ENCODE results near the gene HPGDS. TPM values are rescaled to one million over a fixed set of nuclear protein-coding genes. Genes with fewer than 3 reads are reported as not detected.
A peak's percentile ranks its signal among the peaks of the same experiment; 100 is the strongest.

Gene HPGDS
- total RNA-seq, 2 donors from 2014 or later: not detected

DNA sequence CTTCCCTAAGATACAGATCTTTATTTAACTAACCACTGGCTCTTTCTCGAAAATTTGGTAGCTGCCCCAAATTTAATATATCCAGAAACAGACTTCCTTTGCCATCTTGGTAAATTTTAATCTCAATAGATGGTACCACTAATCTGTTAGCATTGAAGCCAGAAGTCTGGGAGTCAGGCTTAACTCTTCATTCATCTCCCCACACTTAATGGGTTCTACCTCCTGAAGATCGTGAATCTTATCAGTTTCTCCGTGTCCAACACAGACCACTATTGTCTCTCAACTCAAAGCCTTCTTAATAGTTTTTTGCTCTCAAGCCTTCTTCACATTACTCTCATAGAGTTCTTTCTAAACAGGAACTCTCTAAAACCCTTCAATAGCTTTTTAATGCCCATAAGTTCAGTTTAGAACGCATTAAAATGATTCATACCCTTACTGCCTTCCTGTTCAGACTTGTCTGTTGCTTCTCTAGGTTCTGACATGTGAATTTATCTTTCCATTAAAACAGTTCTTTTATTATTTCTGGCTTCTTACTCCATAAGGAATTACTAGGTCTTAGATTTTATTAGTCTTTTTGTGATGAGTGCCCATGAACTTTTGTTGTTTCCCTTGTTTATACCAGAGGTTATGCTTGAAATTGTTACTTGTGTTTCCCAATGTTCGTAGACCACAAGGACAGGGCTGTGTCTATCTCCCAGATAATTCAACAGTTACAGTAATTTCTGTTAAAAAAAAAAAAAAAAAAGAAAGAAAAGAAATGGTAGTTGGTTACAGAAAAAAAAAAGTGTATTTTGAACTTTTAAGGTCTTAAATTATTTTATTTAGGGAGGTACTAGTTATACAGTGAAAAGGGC is 80.2 kb downstream of the HPGDS start:
- H3K4me1 ChIP-seq (ENCODE audit: control insufficient read depth, insufficient read depth, low read length): no peaks in the 10 kb centered on the region
- no peaks in the 10 kb centered on the region for H3K27me3 ChIP-seq (ENCODE audit: control insufficient read depth, insufficient read depth, low read length, poor library complexity, severe bottlenecking)
- H3K27ac Mint-ChIP-seq: peak overlapping the region; percentile 24
- H3K9ac ChIP-seq (ENCODE audit: extremely low read depth, low read length, poor library complexity, severe bottlenecking): no peak overlapping the region
- no peak overlapping the region for H3K4me3 Mint-ChIP-seq
- H3K9me3 ChIP-seq (ENCODE audit: control insufficient read depth, low read length): no peaks in the 10 kb centered on the region
- no peak overlapping the region for H3K27ac ChIP-seq (ENCODE audit: low read depth, low read length)
- peaks cover 51% of the 10 kb centered on the region for H3K36me3 Mint-ChIP-seq (ENCODE audit: low read depth)
- H3K4me3 ChIP-seq (ENCODE audit: low read length): no peak overlapping the region
- no peaks in the 10 kb centered on the region for H3K9me3 Mint-ChIP-seq
- TF ChIP-seq, protein P1, sequence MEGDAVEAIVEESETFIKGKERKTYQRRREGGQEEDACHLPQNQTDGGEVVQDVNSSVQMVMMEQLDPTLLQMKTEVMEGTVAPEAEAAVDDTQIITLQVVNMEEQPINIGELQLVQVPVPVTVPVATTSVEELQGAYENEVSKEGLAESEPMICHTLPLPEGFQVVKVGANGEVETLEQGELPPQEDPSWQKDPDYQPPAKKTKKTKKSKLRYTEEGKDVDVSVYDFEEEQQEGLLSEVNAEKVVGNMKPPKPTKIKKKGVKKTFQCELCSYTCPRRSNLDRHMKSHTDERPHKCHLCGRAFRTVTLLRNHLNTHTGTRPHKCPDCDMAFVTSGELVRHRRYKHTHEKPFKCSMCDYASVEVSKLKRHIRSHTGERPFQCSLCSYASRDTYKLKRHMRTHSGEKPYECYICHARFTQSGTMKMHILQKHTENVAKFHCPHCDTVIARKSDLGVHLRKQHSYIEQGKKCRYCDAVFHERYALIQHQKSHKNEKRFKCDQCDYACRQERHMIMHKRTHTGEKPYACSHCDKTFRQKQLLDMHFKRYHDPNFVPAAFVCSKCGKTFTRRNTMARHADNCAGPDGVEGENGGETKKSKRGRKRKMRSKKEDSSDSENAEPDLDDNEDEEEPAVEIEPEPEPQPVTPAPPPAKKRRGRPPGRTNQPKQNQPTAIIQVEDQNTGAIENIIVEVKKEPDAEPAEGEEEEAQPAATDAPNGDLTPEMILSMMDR (conservative IDR thresholded peaks at IDR 0.05): no peak
- H3K36me3 ChIP-seq (ENCODE audit: control insufficient read depth, insufficient read depth, low read length): peaks cover 93% of the 10 kb centered on the region
- DNase-seq: no peak
- no peaks in the 10 kb centered on the region for H3K27me3 Mint-ChIP-seq (ENCODE audit: insufficient read depth)
- WGBS, 2 experiments (ENCODE audit: insufficient coverage in 1 of 2, insufficient read length in 1 of 2): 94 to 98% methylated on average over 4 to 5 of the region's 5 CpGs
- no peaks in the 10 kb centered on the region for H3K4me1 Mint-ChIP-seq

DNA sequence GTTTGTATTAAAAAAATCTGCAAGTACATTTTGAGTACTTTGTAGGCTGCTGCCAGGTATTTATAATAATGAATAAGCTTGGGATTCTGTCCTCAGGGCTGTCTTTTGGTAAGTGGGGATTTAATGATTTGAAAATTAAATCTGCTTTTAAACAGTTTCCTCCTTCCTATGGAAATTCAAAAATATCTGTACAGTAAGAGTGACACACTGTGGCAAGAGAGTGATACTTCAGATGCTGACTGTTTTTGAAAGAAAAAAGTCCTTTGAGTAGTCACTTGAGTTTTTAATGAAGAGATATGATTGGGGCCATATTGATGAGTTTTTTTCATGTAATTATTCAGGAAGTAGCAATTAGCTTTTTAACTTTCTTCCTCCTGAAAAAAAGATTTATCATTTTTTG is 85.8 kb downstream of the HPGDS start:
- no peak overlapping the region for H3K9ac ChIP-seq (ENCODE audit: extremely low read depth, low read length, poor library complexity, severe bottlenecking)
- no peak overlapping the region for H3K27ac ChIP-seq (ENCODE audit: low read depth, low read length)
- H3K27me3 Mint-ChIP-seq (ENCODE audit: insufficient read depth): no peaks in the 10 kb centered on the region
- DNase-seq: no peak
- H3K9me3 ChIP-seq (ENCODE audit: control insufficient read depth, low read length): no peaks in the 10 kb centered on the region
- H3K4me1 Mint-ChIP-seq: peaks cover 2% of the 10 kb centered on the region
- no peaks in the 10 kb centered on the region for H3K9me3 Mint-ChIP-seq
- H3K27me3 ChIP-seq (ENCODE audit: control insufficient read depth, insufficient read depth, low read length, poor library complexity, severe bottlenecking): no peaks in the 10 kb centered on the region
- H3K27ac Mint-ChIP-seq: no peak overlapping the region
- peaks cover 91% of the 10 kb centered on the region for H3K36me3 ChIP-seq (ENCODE audit: control insufficient read depth, insufficient read depth, low read length)
- no peaks in the 10 kb centered on the region for H3K4me1 ChIP-seq (ENCODE audit: control insufficient read depth, insufficient read depth, low read length)
- H3K4me3 Mint-ChIP-seq: no peak overlapping the region
- H3K36me3 Mint-ChIP-seq (ENCODE audit: low read depth): peaks cover 52% of the 10 kb centered on the region
- TF ChIP-seq, protein P1 (conservative IDR thresholded peaks at IDR 0.05): peak; percentile 58
- no peak overlapping the region for H3K4me3 ChIP-seq (ENCODE audit: low read length)

DNA sequence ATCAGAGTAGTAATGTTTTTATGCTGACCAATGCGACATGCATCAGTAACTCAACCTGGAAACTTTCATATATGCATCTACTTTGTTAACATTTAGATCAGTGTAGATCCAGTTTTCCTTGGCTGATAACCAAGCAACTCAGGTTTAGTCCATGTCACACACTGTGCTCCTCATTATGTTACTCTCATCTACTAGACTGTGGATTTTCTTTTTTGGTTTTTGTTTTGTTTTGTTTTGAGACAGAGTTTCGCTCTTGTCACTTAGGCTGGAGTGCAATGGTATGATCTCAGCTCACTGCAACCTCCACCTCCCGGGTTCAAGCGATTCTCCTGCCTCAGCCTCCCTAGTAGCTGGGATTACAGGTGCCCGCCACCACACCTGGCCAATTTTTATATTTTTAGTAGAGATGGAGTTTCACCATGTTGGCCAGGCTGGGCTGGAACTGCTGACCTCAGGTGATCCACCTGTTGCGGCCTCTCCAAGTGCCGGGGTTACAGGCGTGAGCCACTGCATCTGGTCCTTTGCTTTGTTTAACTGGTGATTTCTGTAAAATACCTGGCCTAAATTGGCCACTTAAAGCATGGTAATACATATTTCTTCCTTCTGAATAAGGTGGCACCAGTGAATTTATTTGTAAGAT is 86.4 kb downstream of the HPGDS start:
- no peaks in the 10 kb centered on the region for H3K27me3 Mint-ChIP-seq (ENCODE audit: insufficient read depth)
- TF ChIP-seq, protein P1 (conservative IDR thresholded peaks at IDR 0.05): no peak
- H3K9me3 Mint-ChIP-seq: no peaks in the 10 kb centered on the region
- H3K36me3 Mint-ChIP-seq (ENCODE audit: low read depth): peaks cover 55% of the 10 kb centered on the region
- H3K4me1 Mint-ChIP-seq: peaks cover 2% of the 10 kb centered on the region
- H3K9ac ChIP-seq (ENCODE audit: extremely low read depth, low read length, poor library complexity, severe bottlenecking): no peak overlapping the region
- H3K27ac ChIP-seq (ENCODE audit: low read depth, low read length): no peak overlapping the region
- DNase-seq: no peak
- no peaks in the 10 kb centered on the region for H3K27me3 ChIP-seq (ENCODE audit: control insufficient read depth, insufficient read depth, low read length, poor library complexity, severe bottlenecking)
- no peaks in the 10 kb centered on the region for H3K9me3 ChIP-seq (ENCODE audit: control insufficient read depth, low read length)
- H3K4me1 ChIP-seq (ENCODE audit: control insufficient read depth, insufficient read depth, low read length): no peaks in the 10 kb centered on the region
- peak overlapping the region; percentile 24 for H3K27ac Mint-ChIP-seq
- H3K4me3 ChIP-seq (ENCODE audit: low read length): no peak overlapping the region
- 89 to 98% methylated on average over 6 to 8 of the region's 8 CpGs for WGBS, 2 experiments (ENCODE audit: insufficient coverage in 1 of 2, insufficient read length in 1 of 2)
- H3K36me3 ChIP-seq (ENCODE audit: control insufficient read depth, insufficient read depth, low read length): peaks cover 90% of the 10 kb centered on the region
- H3K4me3 Mint-ChIP-seq: no peak overlapping the region

Measured in endodermal cell (in vitro differentiated cells).